GM18499 (cell line): Measurements from ENCODE around the gene SMYD3.

Experiments used
- ATAC-seq: cut with Tn5 transposase; IDR thresholded peaks from one replicate; pipeline ENCODE4 v1.9.1; 2021; ENCODE audit warnings: moderate number of reproducible peaks; ENCODE audit not compliant: insufficient read depth, unreplicated experiment

SMYD3 gene

GRCh38 chr1:246477634-246478033, 29.4 kb downstream of the SMYD3 start:
- no peak for ATAC-seq

- ATAC-seq, result no peak
These were observed 30.3 kb downstream of the SMYD3 start for GRCh38 chr1:246476771-246477170.

- no peak for ATAC-seq
These were observed 35.4 kb downstream of the SMYD3 start for GRCh38 chr1:246471688-246472087.

GRCh38 chr1:246470585-246470984, 36.5 kb downstream of the SMYD3 start:
- no peak for ATAC-seq

GRCh38 chr1:246462986-246463385, 44.1 kb downstream of the SMYD3 start:
- ATAC-seq, result no peak

GRCh38 chr1:246460406-246460805, 46.7 kb downstream of the SMYD3 start:
- no peak for ATAC-seq

- no peak for ATAC-seq
These were observed 47.9 kb downstream of the SMYD3 start for GRCh38 chr1:246459221-246459620.

GRCh38 chr1:246455476-246455875, 51.6 kb downstream of the SMYD3 start:
- ATAC-seq, result no peak

GRCh38 chr1:246454655-246455054, 52.4 kb downstream of the SMYD3 start:
- ATAC-seq, result no peak

GRCh38 chr1:246450611-246451251, 56.3 kb downstream of the SMYD3 start:
- no peak for ATAC-seq

- no peak for ATAC-seq
These were observed 58.7 kb downstream of the SMYD3 start for GRCh38 chr1:246448373-246448772.

- no peak for ATAC-seq
These were observed 59.6 kb downstream of the SMYD3 start for GRCh38 chr1:246447501-246447900.

GRCh38 chr1:246445503-246445902, 61.6 kb downstream of the SMYD3 start:
- no peak for ATAC-seq

GRCh38 chr1:246444617-246445016, 62.5 kb downstream of the SMYD3 start:
- ATAC-seq, result no peak

- ATAC-seq, result no peak
These were observed 69.1 kb downstream of the SMYD3 start for GRCh38 chr1:246437961-246438360.

- no peak for ATAC-seq
These were observed 71.5 kb downstream of the SMYD3 start for GRCh38 chr1:246435421-246436041.

- ATAC-seq, result no peak
These were observed 72.7 kb downstream of the SMYD3 start for GRCh38 chr1:246434335-246434734.

- no peak for ATAC-seq
These were observed 78.4 kb downstream of the SMYD3 start for GRCh38 chr1:246428542-246429308.

GRCh38 chr1:246427611-246428010, 79.5 kb downstream of the SMYD3 start:
- ATAC-seq, result no peak

GRCh38 chr1:246425895-246426294, 81.2 kb downstream of the SMYD3 start:
- no peak for ATAC-seq

- no peak for ATAC-seq
These were observed 81.8 kb downstream of the SMYD3 start for GRCh38 chr1:246425139-246425794.
